Measurements from ENCODE around the gene MNAT1.

MNAT1 gene

GRCh38 chr14:60986500-60986899 lies 251.9 kb downstream of the MNAT1 start:
- Histone ChIP-seq H3K9ac (ENCODE audit: low read depth, low read length) (no peak overlapping the region), H3K9me3 (ENCODE audit: control insufficient read depth, insufficient read depth, low read length) (no peaks in the 10 kb centered on the region), H3K36me3 (ENCODE audit: insufficient read depth, low read length) (no peaks in the 10 kb centered on the region), H3K4me1 (ENCODE audit: insufficient read depth, low read length) (no peaks in the 10 kb centered on the region)

DNA sequence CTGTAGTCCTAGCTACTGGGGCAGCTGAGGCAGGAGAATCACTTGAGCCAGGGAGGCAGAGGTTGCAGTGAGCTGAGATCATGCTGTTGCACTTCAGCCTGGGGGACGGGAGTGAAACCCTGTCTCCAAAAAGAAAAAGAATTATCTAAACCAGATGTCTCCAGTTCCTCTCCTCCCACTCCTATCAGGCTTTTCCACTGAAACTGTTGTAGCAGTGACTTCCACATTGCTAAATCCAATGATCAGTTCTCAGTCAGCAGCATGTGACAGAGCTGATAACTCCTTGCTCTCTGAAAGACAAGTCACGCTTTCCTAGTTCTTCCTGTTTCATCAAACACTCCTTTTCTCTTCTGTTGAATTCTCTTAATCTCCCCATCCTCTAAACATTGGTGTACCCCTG lies 255.0 kb downstream of the MNAT1 start:
- H3K9me3 ChIP-seq (ENCODE audit: control insufficient read depth, insufficient read depth, low read length), result no peaks in the 10 kb centered on the region
- peaks cover 8% of the 10 kb centered on the region for H3K36me3 ChIP-seq (ENCODE audit: insufficient read depth, low read length)
- H3K4me1 ChIP-seq (ENCODE audit: insufficient read depth, low read length), result no peaks in the 10 kb centered on the region
- no peak overlapping the region for H3K9ac ChIP-seq (ENCODE audit: low read depth, low read length)

DNA sequence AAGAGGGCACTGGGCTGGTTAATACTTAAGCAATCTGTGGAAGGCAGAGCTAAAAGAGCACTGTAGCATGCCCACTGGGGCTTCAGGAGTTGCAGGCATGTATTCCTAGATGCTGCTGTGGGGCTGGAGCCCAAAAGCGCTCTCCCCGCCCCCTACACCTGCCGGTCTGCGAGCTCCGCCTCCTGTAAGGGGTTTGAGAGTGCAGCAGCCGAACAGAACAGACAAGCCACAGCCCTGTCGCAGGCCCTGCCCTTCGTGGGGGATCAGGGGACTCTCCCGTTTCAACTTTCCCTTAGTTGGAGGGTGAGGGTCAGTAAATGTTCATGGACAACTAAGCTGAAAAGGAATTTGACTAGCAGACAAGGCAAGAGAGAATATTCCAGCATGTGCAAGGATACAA lies 264.1 kb downstream of the MNAT1 start:
- H3K9ac ChIP-seq (ENCODE audit: low read depth, low read length), result no peak overlapping the region
- peaks cover 4% of the 10 kb centered on the region; the same call in 1 of the 2 replicates for H3K36me3 ChIP-seq (ENCODE audit: insufficient read depth, low read length)
- H3K9me3 ChIP-seq (ENCODE audit: control insufficient read depth, insufficient read depth, low read length), result no peaks in the 10 kb centered on the region
- H3K4me1 ChIP-seq (ENCODE audit: insufficient read depth, low read length), result no peaks in the 10 kb centered on the region

DNA sequence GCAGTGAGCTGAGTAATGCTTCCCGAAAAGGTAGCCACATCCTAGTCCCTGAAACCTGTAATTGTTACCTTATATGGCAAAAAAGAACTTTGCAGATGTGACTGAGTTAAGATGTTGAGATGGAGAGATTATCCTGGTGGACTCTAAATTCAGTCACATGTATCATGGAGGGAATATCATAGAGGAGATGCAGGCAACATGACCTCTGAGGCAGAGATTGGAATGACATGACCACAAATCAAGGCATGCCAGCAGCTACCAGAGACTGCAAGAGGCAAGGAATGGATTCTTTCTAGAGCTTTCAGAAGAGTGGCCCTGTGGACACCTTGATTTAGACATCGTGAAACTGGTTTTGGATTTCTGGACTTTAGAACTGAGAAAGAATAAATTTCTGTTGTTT lies 265.0 kb downstream of the MNAT1 start:
- Histone ChIP-seq H3K36me3 (ENCODE audit: insufficient read depth, low read length) (peaks cover 4% of the 10 kb centered on the region), H3K4me1 (ENCODE audit: insufficient read depth, low read length) (no peaks in the 10 kb centered on the region), H3K9me3 (ENCODE audit: control insufficient read depth, insufficient read depth, low read length) (no peaks in the 10 kb centered on the region), H3K9ac (ENCODE audit: low read depth, low read length) (no peak overlapping the region)

DNA sequence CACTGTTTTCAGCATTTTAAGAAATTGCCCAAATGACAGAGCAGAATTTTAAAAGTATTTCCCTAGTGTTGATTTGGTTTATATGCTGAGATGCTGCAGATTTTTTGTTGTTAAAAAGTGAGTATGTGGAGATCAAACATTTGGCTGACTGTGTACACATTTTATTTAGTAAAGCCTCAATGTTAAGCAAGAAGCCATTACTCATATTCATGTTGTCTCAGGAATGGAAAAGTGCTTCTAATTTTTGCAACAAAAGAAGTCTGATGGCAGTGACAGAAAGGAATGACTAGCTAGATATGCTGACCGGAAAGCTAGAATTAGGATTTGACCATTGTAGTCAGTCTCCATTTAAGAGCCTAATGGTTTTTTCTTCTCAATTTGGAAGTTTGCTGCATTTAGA lies 269.0 kb downstream of the MNAT1 start:
- Histone ChIP-seq H3K9me3 (ENCODE audit: control insufficient read depth, insufficient read depth, low read length) (no peaks in the 10 kb centered on the region; the same call in 1 of the 2 replicates), H3K36me3 (ENCODE audit: insufficient read depth, low read length) (peaks cover 4% of the 10 kb centered on the region; the same call in 1 of the 2 replicates), H3K4me1 (ENCODE audit: insufficient read depth, low read length) (no peaks in the 10 kb centered on the region), H3K9ac (ENCODE audit: low read depth, low read length) (no peak overlapping the region)

GRCh38 chr14:61019537-61019936 lies 285.0 kb downstream of the MNAT1 start:
- no peaks in the 10 kb centered on the region; the same call in 1 of the 2 replicates for H3K36me3 ChIP-seq (ENCODE audit: insufficient read depth, low read length)
- H3K9ac ChIP-seq (ENCODE audit: low read depth, low read length), result no peak overlapping the region
- H3K4me1 ChIP-seq (ENCODE audit: insufficient read depth, low read length), result no peaks in the 10 kb centered on the region

More at GRCh38 chr14:61019537-61019936, 285.0 kb downstream of the MNAT1 start:
- peaks cover 8% of the 10 kb centered on the region for H3K9me3 ChIP-seq (ENCODE audit: control insufficient read depth, insufficient read depth, low read length)
